ACHN (cell line): Measurements from ENCODE around the gene SPAG9.
A peak's percentile ranks its signal among the peaks of the same experiment; 100 is the strongest.

Experiments
- DNase-seq: peaks from one replicate; pipeline ENCODE4 v3.0.0-alpha.2; 2015
- in situ Hi-C: cut with HindIII; loops from 2 replicates; pipeline ENCODE4 v1.10.0; 2017; ENCODE audit warnings: low sequenced_read_pairs, low pct_ligation_motif_present, low pct_unique_long_range_greater_than_20kb

The SPAG9 gene

GRCh38 chr17:51120739-51121619 is at the start of gene SPAG9:
TSS of gene SPAG9 (minus strand) at chr17:51120868. CDS start at chr17:51120656, 212 bp downstream.
- DNase-seq = peak; percentile 99
- in situ Hi-C loops = no loop called here

- DNase-seq = no peak
- in situ Hi-C loops = no loop called here
Observed at GRCh38 chr17:51169340-51169739, 48.7 kb upstream of the SPAG9 start.

- DNase-seq = peak; percentile 63
- in situ Hi-C loops = no loop called here
Observed at GRCh38 chr17:51166987-51167931, 46.6 kb upstream of the SPAG9 start.

GRCh38 chr17:51166198-51166986 is 45.7 kb upstream of the SPAG9 start, which contains the start of gene NME2:
TSS of gene NME2 (plus strand) at chr17:51166411. CDS start at chr17:51166831, 420 bp downstream.
- in situ Hi-C loops = no loop called here
- peak; percentile 91 for DNase-seq

GRCh38 chr17:51165680-51166197 is 45.1 kb upstream of the SPAG9 start:
- in situ Hi-C loops = no loop called here
- peak; percentile 39 for DNase-seq

GRCh38 chr17:51164911-51165679 is 44.4 kb upstream of the SPAG9 start:
- DNase-seq = no peak
- in situ Hi-C loops = no loop called here

- DNase-seq = no peak
- in situ Hi-C loops = no loop called here
Observed at GRCh38 chr17:51161541-51161940, 40.9 kb upstream of the SPAG9 start.

- no peak for DNase-seq
- in situ Hi-C loops = no loop called here
Observed at GRCh38 chr17:51159604-51160003, 38.9 kb upstream of the SPAG9 start.

- in situ Hi-C loops = no loop called here
- no peak for DNase-seq
Observed at GRCh38 chr17:51155416-51155815, 34.7 kb upstream of the SPAG9 start.

GRCh38 chr17:51154176-51154575 is 33.5 kb upstream of the SPAG9 start:
- no peak for DNase-seq
- in situ Hi-C loops = no loop called here

- peak; percentile 100 for DNase-seq
- in situ Hi-C loops = no loop called here
Observed at GRCh38 chr17:51153210-51154072, 32.8 kb upstream of the SPAG9 start, which contains the start of gene NME1. TSS of gene NME1 (plus strand) at chr17:51153559. CDS start at chr17:51155655, 2,096 bp downstream.

- peak; percentile 49 for DNase-seq
- in situ Hi-C loops = no loop called here
Observed at GRCh38 chr17:51152766-51153209, 32.1 kb upstream of the SPAG9 start.

GRCh38 chr17:51150932-51151331 is 30.3 kb upstream of the SPAG9 start:
- DNase-seq = no peak
- in situ Hi-C loops = no loop called here

GRCh38 chr17:51149163-51149562 is 28.5 kb upstream of the SPAG9 start:
- DNase-seq = no peak
- in situ Hi-C loops = no loop called here

- DNase-seq = no peak
- in situ Hi-C loops = no loop called here
Observed at GRCh38 chr17:51147650-51148049, 27.0 kb upstream of the SPAG9 start.

GRCh38 chr17:51144266-51145022 is 23.8 kb upstream of the SPAG9 start:
- in situ Hi-C loops = no loop called here
- no peak for DNase-seq
